Regular cardiac myocyte (primary cell): ENCODE measurements around the gene MMP7. TPM values are rescaled to one million over a fixed set of nuclear protein-coding genes. Genes with fewer than 3 reads are reported as not detected.

Experiments used
- total RNA-seq: library from RNA; depleted of rRNA; stranded (reverse); fragments of >200 nt; gene quantifications from 2 replicates; pipeline ENCODE4 v1.2.3, GENCODE V29; 2014

MMP7 gene
- total RNA-seq: 3.3 and 4.5 TPM in 2 replicates

DNA sequence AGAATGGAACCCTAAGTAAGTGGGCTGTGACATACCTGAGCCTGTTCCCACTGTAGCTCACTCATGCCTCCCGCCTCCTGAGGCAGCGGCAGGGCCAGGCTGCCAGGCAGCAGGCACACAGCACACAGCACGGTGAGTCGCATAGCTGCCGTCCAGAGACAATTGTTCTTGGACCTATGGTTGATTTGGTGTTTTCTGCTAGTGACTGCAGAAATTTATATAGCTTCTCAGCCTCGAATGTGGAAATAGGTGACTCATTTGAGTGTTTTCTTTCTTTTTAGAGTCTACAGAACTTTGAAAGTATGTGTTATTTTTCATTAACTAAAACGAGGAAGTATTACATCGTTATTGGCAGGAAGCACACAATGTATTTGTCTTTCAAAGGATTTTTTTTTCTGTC lies at the start of gene MMP7:
Gene MMP7, minus strand, starts transcription at position 190 of the 400 bp plus-strand sequence. Its CDS starts 47 bp downstream, at position 143.

Other genes starting within 250 kb of the MMP7 start
- 1.3 and 8.2 TPM in 2 replicates for gene BIRC3, start 213.3 kb downstream of the MMP7 start, total RNA-seq
- 82.3 and 92.4 TPM in 2 replicates for gene BIRC2, start 183.5 kb downstream of the MMP7 start, total RNA-seq
- 68.6 and 129 TPM in 2 replicates for gene TMEM123, start 78.0 kb downstream of the MMP7 start, total RNA-seq
- gene MMP20, start 94.6 kb upstream of the MMP7 start, total RNA-seq: not detected in 2 replicates
- not detected in 2 replicates for gene MMP27, start 175.0 kb upstream of the MMP7 start, total RNA-seq
- under 0.01 TPM in 1 of 2 replicates, not detected in the other for gene MMP8, start 194.2 kb upstream of the MMP7 start, total RNA-seq
- 1.1 and 4.4 TPM in 2 replicates for gene MMP10, start 249.9 kb upstream of the MMP7 start, total RNA-seq